Measurements from ENCODE around the gene ASAH2. TPM values are rescaled to one million over a fixed set of nuclear protein-coding genes. Genes with fewer than 3 reads are reported as not detected.

The ASAH2 gene
- total RNA-seq = 1.7 TPM in 2 replicates

DNA sequence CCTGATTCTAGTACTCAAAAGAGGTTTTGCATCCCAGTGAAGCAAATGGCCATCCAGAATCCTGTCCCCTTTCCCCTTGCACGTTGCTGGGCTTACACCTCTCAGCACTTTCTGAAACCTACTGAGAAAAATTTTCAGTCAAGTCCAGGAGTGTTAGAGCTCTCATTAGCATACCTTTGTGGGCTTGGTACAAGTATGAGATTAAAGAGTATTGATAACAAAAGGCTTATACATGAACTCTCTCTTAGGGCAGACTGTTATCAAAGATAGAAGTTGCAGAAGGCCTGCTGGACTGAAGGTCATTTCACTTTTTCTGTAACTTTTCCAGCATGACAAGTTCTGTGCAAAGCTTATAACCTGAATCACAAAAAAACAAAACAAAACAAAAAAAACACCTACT is at the start of gene ASAH2:
TSS of gene ASAH2 (minus strand) at position 123 of the 400 bp plus-strand sequence. CDS start 2,906 bp downstream, outside the sequence.
- intact Hi-C loops (cut with micrococcal nuclease) = no loop called here
- no peak within 1 kb of the TSS for H3K27ac Mint-ChIP-seq
- peaks cover 67% of the 10 kb centered on the region for H3K27me3 Mint-ChIP-seq (ENCODE audit: low read depth)
- no peaks in the 10 kb centered on the region for H3K4me1 Mint-ChIP-seq (ENCODE audit: low read depth)
- no peaks in the 10 kb centered on the region for H3K36me3 Mint-ChIP-seq (ENCODE audit: low read depth)
- no peak within 1 kb of the TSS for H3K4me3 Mint-ChIP-seq (ENCODE audit: low read depth)
- DNase-seq (ENCODE audit: low spot score) = no peak
- H3K9me3 Mint-ChIP-seq = no peaks in the 10 kb centered on the region

DNA sequence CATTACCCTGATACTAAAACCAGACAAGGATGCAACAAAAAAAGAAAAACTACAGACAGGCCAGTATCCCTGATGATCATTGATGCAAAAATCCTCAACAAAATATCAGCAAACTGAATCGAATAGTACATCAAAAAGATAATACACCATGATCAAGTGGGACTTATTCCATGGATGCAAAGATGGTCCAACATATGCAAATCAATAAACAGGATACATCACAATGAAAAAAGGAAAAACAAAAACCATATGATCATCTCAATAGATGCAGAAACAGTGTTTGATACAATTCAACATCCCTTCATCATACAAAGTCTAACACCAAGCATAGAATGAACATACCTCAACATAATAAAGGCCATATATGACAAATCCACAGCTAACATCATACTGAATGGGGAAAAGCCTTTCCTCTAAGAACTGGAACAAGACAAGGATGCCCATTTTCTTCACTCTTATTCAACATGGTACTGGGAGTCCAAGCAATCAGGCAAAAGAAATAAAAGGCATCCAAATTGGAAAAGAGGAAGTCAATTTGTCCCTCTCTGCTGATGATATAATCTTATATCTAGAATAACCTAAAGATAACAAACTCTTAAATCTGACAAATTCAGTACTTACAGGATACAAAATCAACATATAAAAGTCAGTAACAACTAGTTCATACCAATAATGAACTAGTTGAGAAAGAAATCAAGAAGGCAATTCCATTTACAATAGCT is 48.8 kb upstream of the ASAH2 start:
- no peaks in the 10 kb centered on the region for H3K36me3 Mint-ChIP-seq (ENCODE audit: low read depth)
- intact Hi-C loops (cut with micrococcal nuclease) = no loop called here
- H3K4me3 Mint-ChIP-seq (ENCODE audit: low read depth) = no peak overlapping the region
- peaks cover 3% of the 10 kb centered on the region for H3K4me1 Mint-ChIP-seq (ENCODE audit: low read depth)
- no peak for DNase-seq (ENCODE audit: low spot score)
- H3K9me3 Mint-ChIP-seq = peaks cover 5% of the 10 kb centered on the region
- H3K27ac Mint-ChIP-seq = no peak overlapping the region
- peaks cover 3% of the 10 kb centered on the region for H3K27me3 Mint-ChIP-seq (ENCODE audit: low read depth)

- peaks cover 5% of the 10 kb centered on the region for H3K9me3 Mint-ChIP-seq
- H3K27ac Mint-ChIP-seq = no peak overlapping the region
- H3K4me3 Mint-ChIP-seq (ENCODE audit: low read depth) = no peak overlapping the region
- no peak for DNase-seq (ENCODE audit: low spot score)
- intact Hi-C loops (cut with micrococcal nuclease) = no loop called here
- H3K36me3 Mint-ChIP-seq (ENCODE audit: low read depth) = no peaks in the 10 kb centered on the region
- peaks cover 3% of the 10 kb centered on the region for H3K27me3 Mint-ChIP-seq (ENCODE audit: low read depth)
- peaks cover 3% of the 10 kb centered on the region for H3K4me1 Mint-ChIP-seq (ENCODE audit: low read depth)
Observed at GRCh38 chr10:50295367-50295766, 44.1 kb upstream of the ASAH2 start.

DNA sequence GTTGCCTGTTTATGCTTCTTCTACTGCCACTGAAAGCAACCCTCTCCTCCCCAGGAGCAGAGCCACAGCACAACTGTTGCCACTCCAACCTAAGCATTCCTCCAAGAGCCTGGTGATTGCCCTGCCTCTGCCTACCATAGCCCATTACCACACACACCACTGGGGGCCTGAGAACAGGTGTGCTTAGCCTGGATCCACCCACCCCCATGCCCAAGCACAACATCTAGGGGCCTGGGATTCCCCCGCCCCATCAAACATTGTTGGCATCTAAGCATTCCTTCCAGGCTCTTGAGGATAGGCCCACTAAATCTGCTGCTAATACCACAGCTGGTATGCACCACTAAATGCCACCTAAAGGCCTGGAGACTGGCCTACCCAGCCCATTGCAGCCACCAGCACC is 43.3 kb upstream of the ASAH2 start:
- no peak for DNase-seq (ENCODE audit: low spot score)
- Mint-ChIP-seq H3K36me3 (ENCODE audit: low read depth) (no peaks in the 10 kb centered on the region), H3K9me3 (peaks cover 5% of the 10 kb centered on the region), H3K4me1 (ENCODE audit: low read depth) (peaks cover 3% of the 10 kb centered on the region), H3K4me3 (ENCODE audit: low read depth) (no peak overlapping the region), H3K27ac (no peak overlapping the region), H3K27me3 (ENCODE audit: low read depth) (peaks cover 5% of the 10 kb centered on the region)
- intact Hi-C loops (cut with micrococcal nuclease) = no loop called here

- Mint-ChIP-seq H3K9me3 (peaks cover 5% of the 10 kb centered on the region), H3K36me3 (ENCODE audit: low read depth) (no peaks in the 10 kb centered on the region), H3K27me3 (ENCODE audit: low read depth) (peaks cover 9% of the 10 kb centered on the region), H3K27ac (no peak overlapping the region), H3K4me1 (ENCODE audit: low read depth) (peaks cover 3% of the 10 kb centered on the region), H3K4me3 (ENCODE audit: low read depth) (no peak overlapping the region)
- DNase-seq (ENCODE audit: low spot score) = no peak
- intact Hi-C loops (cut with micrococcal nuclease) = no loop called here
Observed at GRCh38 chr10:50293513-50294313, 42.4 kb upstream of the ASAH2 start.

GRCh38 chr10:50291261-50291850 is 40.0 kb upstream of the ASAH2 start:
- H3K27me3 Mint-ChIP-seq (ENCODE audit: low read depth) = peaks cover 20% of the 10 kb centered on the region
- intact Hi-C loops (cut with micrococcal nuclease) = no loop called here

GRCh38 chr10:50289196-50289595 is 37.9 kb upstream of the ASAH2 start:
- H3K27ac Mint-ChIP-seq = no peak overlapping the region
- H3K27me3 Mint-ChIP-seq (ENCODE audit: low read depth) = peaks cover 24% of the 10 kb centered on the region
- no peaks in the 10 kb centered on the region for H3K36me3 Mint-ChIP-seq (ENCODE audit: low read depth)
- intact Hi-C loops (cut with micrococcal nuclease) = no loop called here
- H3K9me3 Mint-ChIP-seq = no peaks in the 10 kb centered on the region
- no peak for DNase-seq (ENCODE audit: low spot score)
- H3K4me1 Mint-ChIP-seq (ENCODE audit: low read depth) = no peaks in the 10 kb centered on the region
- no peak overlapping the region for H3K4me3 Mint-ChIP-seq (ENCODE audit: low read depth)

More at GRCh38 chr10:50291261-50291850, 40.0 kb upstream of the ASAH2 start:
- H3K36me3 Mint-ChIP-seq (ENCODE audit: low read depth) = no peaks in the 10 kb centered on the region
- DNase-seq (ENCODE audit: low spot score) = no peak
- no peaks in the 10 kb centered on the region for H3K9me3 Mint-ChIP-seq
- H3K4me1 Mint-ChIP-seq (ENCODE audit: low read depth) = peaks cover 3% of the 10 kb centered on the region
- no peak overlapping the region for H3K27ac Mint-ChIP-seq
- no peak overlapping the region for H3K4me3 Mint-ChIP-seq (ENCODE audit: low read depth)

DNA sequence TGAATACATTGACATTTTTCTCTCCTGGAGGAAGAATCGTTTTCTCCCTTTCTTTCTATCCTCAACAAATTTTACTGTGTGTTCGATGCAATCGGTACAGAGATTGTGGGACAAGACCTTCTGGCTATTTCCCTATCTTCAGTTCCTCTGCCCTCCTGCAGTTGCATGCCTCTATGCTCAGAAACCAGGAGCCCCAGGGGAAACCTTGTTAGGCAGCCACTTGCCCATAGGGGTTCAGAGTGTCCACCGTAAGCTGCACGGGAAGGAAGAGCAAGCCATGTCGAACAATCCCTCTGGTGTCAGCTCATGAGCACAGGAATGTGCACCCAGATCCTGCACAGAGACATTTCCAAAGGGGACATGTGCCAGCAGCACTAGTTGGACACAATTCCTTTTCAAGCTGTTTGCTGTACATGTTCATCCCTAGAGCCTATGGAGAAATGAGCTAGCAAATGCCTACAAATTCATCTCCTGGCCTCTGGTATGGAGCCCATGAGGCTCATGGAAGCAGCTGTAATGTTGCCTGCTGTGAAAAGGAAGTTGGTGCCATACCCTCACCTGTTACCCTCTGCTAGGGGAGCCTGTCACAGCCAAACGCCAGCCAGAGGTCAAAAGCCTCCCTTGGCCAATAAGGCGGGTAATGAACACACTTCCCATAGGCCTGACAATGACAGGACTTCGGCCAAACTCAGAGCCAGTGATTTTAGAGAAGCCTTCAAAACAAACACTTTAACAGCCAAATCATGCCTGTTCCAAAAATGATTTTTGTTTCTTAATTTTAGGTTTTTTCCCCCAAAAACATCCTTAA is 35.9 kb upstream of the ASAH2 start:
- intact Hi-C loops (cut with micrococcal nuclease) = no loop called here
- H3K27me3 Mint-ChIP-seq (ENCODE audit: low read depth) = peaks cover 39% of the 10 kb centered on the region

DNA sequence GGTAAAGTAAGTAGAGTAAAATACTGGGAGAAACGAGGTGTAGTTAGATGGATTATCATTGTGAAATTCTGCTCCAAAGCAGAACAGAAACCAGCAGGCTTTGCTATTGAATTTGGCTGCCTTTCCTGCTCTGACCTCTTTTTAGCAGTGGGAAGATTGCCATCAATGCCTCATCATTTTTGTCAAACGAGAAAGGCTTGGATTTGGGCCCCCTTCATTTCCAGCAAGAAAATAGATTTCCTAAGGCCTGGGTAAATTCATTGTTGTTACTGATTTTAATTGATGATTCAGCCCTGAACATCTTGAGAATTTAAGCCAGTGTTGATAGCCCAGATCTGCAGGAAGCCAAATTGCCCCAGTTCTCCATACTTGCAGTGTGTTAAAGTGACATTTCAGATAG is 35.2 kb upstream of the ASAH2 start:
- peaks cover 43% of the 10 kb centered on the region for H3K27me3 Mint-ChIP-seq (ENCODE audit: low read depth)
- no peak overlapping the region for H3K27ac Mint-ChIP-seq
- DNase-seq (ENCODE audit: low spot score) = no peak
- intact Hi-C loops (cut with micrococcal nuclease) = no loop called here
- no peaks in the 10 kb centered on the region for H3K36me3 Mint-ChIP-seq (ENCODE audit: low read depth)
- H3K4me3 Mint-ChIP-seq (ENCODE audit: low read depth) = no peak overlapping the region
- no peaks in the 10 kb centered on the region for H3K9me3 Mint-ChIP-seq
- no peaks in the 10 kb centered on the region for H3K4me1 Mint-ChIP-seq (ENCODE audit: low read depth)

More for the DNA sequence above, 35.9 kb upstream of the ASAH2 start:
- no peaks in the 10 kb centered on the region for H3K36me3 Mint-ChIP-seq (ENCODE audit: low read depth)
- no peak overlapping the region for H3K4me3 Mint-ChIP-seq (ENCODE audit: low read depth)
- H3K9me3 Mint-ChIP-seq = no peaks in the 10 kb centered on the region
- no peak overlapping the region for H3K27ac Mint-ChIP-seq
- DNase-seq (ENCODE audit: low spot score) = no peak
- no peaks in the 10 kb centered on the region for H3K4me1 Mint-ChIP-seq (ENCODE audit: low read depth)

DNA sequence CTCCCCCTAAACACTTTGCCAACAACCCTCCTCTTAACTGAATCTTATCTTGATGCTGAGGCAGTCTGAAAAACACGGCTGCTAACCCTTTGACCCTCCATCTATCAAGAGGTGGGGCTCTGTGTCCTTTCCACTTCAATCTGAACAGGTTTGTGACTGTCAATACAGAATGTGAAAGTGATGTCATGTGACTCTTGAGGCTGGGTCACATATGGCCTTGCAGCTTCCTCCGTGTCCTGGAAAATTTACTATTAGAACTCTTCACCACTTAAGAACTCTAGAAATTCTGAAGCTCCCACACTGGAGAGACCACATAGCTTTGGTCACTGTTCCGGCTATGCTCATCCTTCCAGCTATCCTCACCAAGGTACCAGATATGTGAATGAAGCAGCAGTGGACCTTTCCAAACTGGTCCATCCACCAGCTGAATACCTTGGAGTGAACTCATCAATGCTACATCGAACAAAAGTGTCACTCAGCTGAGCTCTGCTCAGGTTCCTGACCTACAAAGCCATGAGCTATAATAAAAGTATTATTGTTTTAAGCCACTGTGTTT is 30.7 kb upstream of the ASAH2 start:
- intact Hi-C loops (cut with micrococcal nuclease) = no loop called here
- no peak for DNase-seq (ENCODE audit: low spot score)
- H3K27me3 Mint-ChIP-seq (ENCODE audit: low read depth) = peaks cover 63% of the 10 kb centered on the region
- H3K27ac Mint-ChIP-seq = no peak overlapping the region
- H3K9me3 Mint-ChIP-seq = no peaks in the 10 kb centered on the region
- no peaks in the 10 kb centered on the region for H3K4me1 Mint-ChIP-seq (ENCODE audit: low read depth)
- no peak overlapping the region for H3K4me3 Mint-ChIP-seq (ENCODE audit: low read depth)
- no peaks in the 10 kb centered on the region for H3K36me3 Mint-ChIP-seq (ENCODE audit: low read depth)

- no peaks in the 10 kb centered on the region for H3K4me1 Mint-ChIP-seq (ENCODE audit: low read depth)
- peaks cover 66% of the 10 kb centered on the region for H3K27me3 Mint-ChIP-seq (ENCODE audit: low read depth)
Observed at GRCh38 chr10:50281210-50281966, 30.1 kb upstream of the ASAH2 start.

More at GRCh38 chr10:50281210-50281966, 30.1 kb upstream of the ASAH2 start:
- Mint-ChIP-seq H3K36me3 (ENCODE audit: low read depth) (no peaks in the 10 kb centered on the region), H3K27ac (no peak overlapping the region), H3K9me3 (no peaks in the 10 kb centered on the region), H3K4me3 (ENCODE audit: low read depth) (no peak overlapping the region)
- intact Hi-C loops (cut with micrococcal nuclease) = no loop called here
- no peak for DNase-seq (ENCODE audit: low spot score)

All from activated T-helper 2 cell treated with anti-CD3 and anti-CD28 coated beads, Interferon-gamma antibody, Interleukin-2, Interleukin-4, amounts not matched to agents 10 μg/mL and 5 μg/mL and 100 μg/mL, durations not matched to agents 14 hours and 24 hours and 36 hours (primary cell).